Left ventricle myocardium superior (tissue), 1 donor: Measurements from ENCODE around the gene BDKRB2. TPM values are rescaled to one million over a fixed set of nuclear protein-coding genes. Genes with fewer than 3 reads are reported as not detected.
"Not testable (repeated sequence)": the region's sequence is repeated elsewhere in the genome, so short reads cannot be mapped to it uniquely, and the experiment has no call there.

ENCODE experiments used
- ATAC-seq: fragments of 200-7000 bp; cut with Tn5 transposase; one replicate; pipeline ENCODE4 v1.9.1; 2020; ENCODE audit warnings: mild to moderate bottlenecking, moderate library complexity
- DNase-seq: peaks from one replicate; pipeline ENCODE4 v3.0.0-alpha.2; 2020
- intact Hi-C: fragments of 100-400 bp; cut with micrococcal nuclease; formaldehyde crosslinking; loops from one replicate; pipeline ENCODE4 v1.11.0; 2022
- total RNA-seq: library from RNA; stranded (reverse); fragmentation: NEBNext Ultra II Directional; extraction: Animal tissue kit (Norgen Biotek cat#: 25700); gene quantifications from one replicate; pipeline ENCODE4 v1.2.1, GENCODE V29; 2021
- donor health status: DM: no; HTN: yes; CAD: no; lungs with severe emphysema.

Gene BDKRB2
- total RNA-seq, 1 donor from 2014 or later: 0.57 TPM

GRCh38 chr14:96242126-96242525 lies 37.5 kb downstream of the BDKRB2 start:
- ATAC-seq: no peak
- intact Hi-C loops: no loop called here
- DNase-seq: no peak

- DNase-seq (no peak), ATAC-seq (no peak)
- intact Hi-C loops: no loop called here
Measured at GRCh38 chr14:96243785-96244184, 39.1 kb downstream of the BDKRB2 start.

DNA sequence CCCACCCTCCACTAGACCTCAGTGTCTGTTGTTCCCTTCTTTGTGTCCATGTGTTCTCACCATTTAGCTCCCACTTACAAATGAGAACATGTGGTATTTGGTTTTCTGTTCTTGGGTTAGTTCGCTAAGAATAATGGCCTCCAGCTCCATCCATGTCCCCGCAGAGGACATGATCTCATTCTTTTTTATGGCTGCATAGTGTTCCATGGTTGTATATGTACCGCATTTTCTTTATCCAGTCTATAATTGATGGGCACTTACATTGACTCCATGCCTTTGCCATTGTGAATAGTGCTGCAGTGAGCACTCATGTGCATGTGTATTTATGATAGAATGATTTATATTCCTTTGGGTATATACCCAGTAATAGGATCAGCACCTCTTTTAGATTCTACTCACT lies 40.4 kb downstream of the BDKRB2 start:
- intact Hi-C loops, ATAC-seq, DNase-seq: not testable (repeated sequence)

- ATAC-seq (no peak), DNase-seq (no peak)
- intact Hi-C loops: no loop called here
Measured at GRCh38 chr14:96245710-96246538, 41.3 kb downstream of the BDKRB2 start.

DNA sequence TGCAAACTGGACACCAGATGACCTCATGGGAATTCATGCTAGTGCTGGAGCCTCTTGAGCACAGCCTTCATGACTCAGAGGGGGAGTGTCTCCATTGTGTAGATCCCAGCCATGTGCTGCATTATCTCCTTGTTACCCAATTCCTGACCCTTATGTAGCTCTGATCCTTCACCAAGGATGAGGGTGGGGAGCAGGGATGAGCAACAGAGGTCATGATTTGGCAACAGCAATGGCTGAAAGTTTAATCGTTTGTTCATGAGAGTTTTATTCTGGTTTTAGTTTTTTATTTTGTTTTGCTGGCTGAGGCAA lies 41.9 kb downstream of the BDKRB2 start:
- ATAC-seq: no peak
- DNase-seq: no peak
- intact Hi-C loops: no loop called here

DNA sequence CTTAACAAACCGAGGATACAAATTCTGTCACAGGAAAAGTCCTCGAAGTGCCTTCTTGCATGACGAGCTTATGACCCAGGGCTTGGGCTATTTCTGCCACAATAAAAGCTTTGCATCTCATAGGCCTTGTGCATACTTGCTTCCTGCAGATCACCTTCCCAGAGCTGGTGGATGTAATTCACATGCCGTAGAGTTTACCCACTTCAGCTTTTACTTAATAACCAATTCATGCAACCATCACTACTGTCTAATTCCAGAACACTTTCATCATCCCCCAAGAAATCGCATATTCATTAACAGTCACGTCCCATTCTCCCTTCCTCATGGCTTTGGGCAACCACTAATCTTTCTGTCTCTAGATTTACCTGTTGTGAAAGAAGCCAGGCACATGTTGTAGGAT lies 42.4 kb downstream of the BDKRB2 start:
- intact Hi-C loops: no loop called here
- ATAC-seq (no peak), DNase-seq (no peak)

DNA sequence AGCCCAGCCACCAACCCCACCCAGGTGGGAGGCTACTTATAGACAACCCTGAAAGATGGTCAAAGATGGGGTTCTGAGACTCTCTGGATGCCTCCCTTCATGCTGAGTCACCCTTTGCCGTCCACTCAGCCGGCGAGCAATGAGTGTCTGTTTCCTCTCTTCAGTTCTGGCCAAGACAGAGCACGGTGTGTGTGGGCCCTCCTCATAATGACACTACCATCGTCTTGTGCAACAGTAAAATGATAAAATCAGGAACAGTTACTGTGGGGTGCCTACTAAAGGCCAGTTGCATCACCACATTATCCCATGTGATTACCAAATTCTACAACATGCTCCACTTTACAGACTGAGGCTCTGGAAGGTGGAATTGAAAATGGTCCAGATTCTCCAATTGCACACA lies 44.4 kb downstream of the BDKRB2 start:
- ATAC-seq: no peak
- no peak for DNase-seq
- intact Hi-C loops: no loop called here

GRCh38 chr14:96250485-96250884 lies 45.8 kb downstream of the BDKRB2 start:
- no peak for DNase-seq
- ATAC-seq: no peak
- intact Hi-C loops: no loop called here

DNA sequence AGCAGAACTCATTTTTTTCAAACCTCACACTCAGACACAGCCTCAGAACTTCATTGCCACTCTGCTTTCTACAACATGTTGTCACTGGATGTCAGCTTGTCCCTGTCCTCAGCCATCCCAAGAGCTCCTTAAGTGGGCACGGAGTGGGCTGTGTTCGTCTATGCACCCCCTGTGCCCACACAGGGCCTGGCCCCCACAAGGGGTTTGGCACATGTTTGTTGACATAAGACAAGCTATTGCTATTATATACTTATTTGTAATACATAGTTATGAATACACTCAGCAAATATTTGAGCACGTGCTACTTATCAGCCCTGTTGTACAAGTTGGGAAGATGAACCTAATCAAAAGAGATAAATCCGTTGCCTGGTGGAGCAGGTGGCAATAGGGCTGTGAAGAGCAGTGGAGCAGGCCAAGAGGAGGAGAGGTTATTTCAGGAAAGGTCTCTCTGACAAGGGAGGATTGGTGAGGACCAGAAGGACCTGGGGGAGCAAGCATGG lies 47.1 kb downstream of the BDKRB2 start:
- intact Hi-C loops: no loop called here
- ATAC-seq (no peak), DNase-seq (no peak)

GRCh38 chr14:96252323-96252998 lies 47.8 kb downstream of the BDKRB2 start:
- DNase-seq (no peak), ATAC-seq (no peak)
- intact Hi-C loops: no loop called here

DNA sequence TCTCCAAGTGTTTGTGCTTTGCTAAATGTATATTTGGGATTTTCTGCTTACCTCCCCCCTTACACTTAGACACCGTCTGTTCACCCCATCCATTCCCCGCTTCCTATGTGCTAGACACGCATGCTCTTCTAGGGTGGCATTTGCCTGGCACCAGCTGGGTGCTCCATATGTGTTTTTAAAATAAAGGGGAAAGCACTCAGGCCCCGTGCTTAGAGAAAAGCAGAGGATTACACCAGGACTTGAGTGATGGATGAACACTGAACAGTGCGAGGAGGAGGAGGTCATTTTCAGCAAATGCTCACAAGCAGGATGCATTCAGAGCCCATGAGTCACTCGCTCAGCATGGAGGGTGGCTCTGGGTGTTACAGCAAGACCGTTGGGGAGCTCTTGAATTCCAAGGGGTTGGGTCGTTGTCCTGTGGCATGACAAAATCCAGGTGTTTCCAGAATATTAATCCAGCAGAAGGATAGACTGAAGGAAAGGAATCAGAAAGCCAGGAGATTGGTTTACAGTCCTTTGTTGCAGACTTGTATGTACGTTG lies 48.4 kb downstream of the BDKRB2 start:
- no peak for ATAC-seq

GRCh38 chr14:96254687-96255086 lies 50.0 kb downstream of the BDKRB2 start:
- intact Hi-C loops: no loop called here
- DNase-seq (no peak), ATAC-seq (no peak)

More for the DNA sequence above, 48.4 kb downstream of the BDKRB2 start:
- DNase-seq: no peak
- intact Hi-C loops: no loop called here

- intact Hi-C loops: no loop called here
- DNase-seq (no peak), ATAC-seq (no peak)
Measured at GRCh38 chr14:96255501-96256366, 51.1 kb downstream of the BDKRB2 start, which contains the start of gene BDKRB1. BDKRB1 (plus strand) TSS chr14:96256210; CDS start chr14:96263683, 7,473 bp downstream.

DNA sequence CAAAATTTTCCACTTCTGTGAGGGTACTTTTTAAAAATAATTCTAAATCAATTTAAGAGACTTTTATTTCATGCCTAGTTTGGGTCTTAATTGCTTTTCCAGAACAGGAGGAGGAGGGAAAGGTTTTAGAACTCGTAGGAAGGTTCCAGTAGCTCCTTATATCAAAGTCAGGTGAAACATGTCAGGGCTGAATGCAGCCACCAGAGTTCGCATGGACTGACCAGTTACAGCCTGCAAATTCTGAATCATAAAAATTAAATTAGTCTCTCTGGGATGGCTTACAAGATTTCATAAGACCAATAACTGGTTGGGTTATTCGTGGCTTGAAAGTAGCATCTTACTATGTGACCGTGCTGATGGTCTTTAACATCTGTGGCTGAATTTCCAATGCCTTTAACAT lies 51.8 kb downstream of the BDKRB2 start:
- intact Hi-C loops: no loop called here
- ATAC-seq (no peak), DNase-seq (no peak)

DNA sequence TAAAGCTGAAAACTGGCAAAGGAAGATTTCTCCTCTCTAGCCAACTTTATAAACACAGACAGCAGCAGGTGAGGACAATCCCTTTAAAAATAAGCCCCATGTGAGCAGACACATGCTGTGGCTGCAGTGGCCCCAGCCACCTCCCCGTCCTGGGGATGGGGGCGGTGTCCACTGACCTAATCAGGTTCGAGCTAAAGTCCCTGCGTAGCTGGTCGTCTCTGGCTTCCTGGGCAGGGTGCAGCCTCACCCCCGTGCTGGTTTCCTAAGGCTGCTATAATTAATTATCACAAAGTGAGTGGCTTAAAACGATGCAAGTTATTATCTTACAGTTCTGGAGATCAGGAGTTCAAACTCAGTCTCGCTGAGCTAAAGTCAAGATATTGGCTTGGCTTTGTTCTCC lies 52.4 kb downstream of the BDKRB2 start:
- intact Hi-C loops: no loop called here

DNA sequence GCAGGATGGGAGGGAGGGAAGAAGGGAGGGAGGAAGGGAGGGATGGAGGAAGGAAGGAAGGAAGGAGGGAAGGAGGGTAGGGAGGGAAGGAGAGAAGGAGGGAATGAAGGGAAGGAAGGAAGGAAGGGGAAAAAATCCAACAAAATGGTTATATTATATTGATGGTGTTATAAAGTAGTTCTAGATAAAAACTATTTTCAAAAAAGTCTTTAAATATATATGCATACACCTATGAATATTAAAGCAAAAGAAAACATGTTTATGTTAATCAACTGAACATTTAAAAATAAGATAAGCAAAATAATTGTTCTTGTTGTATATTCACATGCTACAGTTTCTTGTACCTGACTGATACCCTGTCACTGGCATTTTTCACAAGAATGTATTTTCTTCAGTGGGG lies 53.3 kb downstream of the BDKRB2 start:
- intact Hi-C loops: no loop called here
- no peak for DNase-seq
- no peak for ATAC-seq

More for the DNA sequence above, 52.4 kb downstream of the BDKRB2 start:
- ATAC-seq (no peak), DNase-seq (no peak)

- peak; percentile 47 for ATAC-seq
- no peak for DNase-seq
- intact Hi-C loops: no loop called here
Measured at GRCh38 chr14:96260341-96260821, 55.7 kb downstream of the BDKRB2 start.

DNA sequence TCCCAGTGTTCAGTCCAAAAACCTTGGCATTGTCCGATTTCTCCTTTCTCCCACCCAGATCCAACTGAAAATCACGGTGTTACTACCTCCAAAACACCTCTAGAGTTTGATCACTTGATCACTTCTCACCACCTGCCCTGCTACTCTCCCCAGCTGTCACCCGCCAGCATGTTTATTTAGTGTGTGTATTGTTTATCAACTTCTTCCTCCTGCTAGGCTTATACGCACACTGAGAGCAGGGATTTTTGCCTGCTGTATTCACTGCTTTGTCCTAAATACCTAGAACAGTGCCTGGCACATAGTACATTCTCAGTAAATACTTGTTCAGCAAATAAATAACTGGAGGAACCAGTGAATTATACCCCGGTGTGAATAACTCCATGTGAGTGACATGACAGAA lies 56.4 kb downstream of the BDKRB2 start:
- intact Hi-C loops: no loop called here
- ATAC-seq: no peak
- DNase-seq: no peak
